GM20000 (cell line): ENCODE results near the gene SLC38A8.

Experiments
- DNase-seq: peaks from one replicate; pipeline ENCODE4 v3.0.0; 2012; ENCODE audit warnings: low spot score
- CTCF ChIP-seq: IDR thresholded peaks from 2 replicates; pipeline ENCODE4 v1.5.1; 2012; ENCODE audit warnings: mild to moderate bottlenecking, control low read depth; ENCODE audit errors: extremely low read depth, missing control alignments

Gene SLC38A8

GRCh38 chr16:84055366-84055765 lies 12.8 kb upstream of the SLC38A8 start:
- no peak for TF ChIP-seq CTCF
- peak; percentile 3 for DNase-seq

GRCh38 chr16:84054916-84055315 lies 12.3 kb upstream of the SLC38A8 start:
- DNase-seq, result no peak
- TF ChIP-seq CTCF, result no peak

- no peak for DNase-seq
- TF ChIP-seq CTCF, result no peak
Observed at GRCh38 chr16:84054271-84054670, 11.7 kb upstream of the SLC38A8 start.

GRCh38 chr16:84053237-84053636 lies 10.6 kb upstream of the SLC38A8 start:
- no peak for DNase-seq
- TF ChIP-seq CTCF, result no peak

GRCh38 chr16:84052071-84052622 lies 9.6 kb upstream of the SLC38A8 start:
- no peak for TF ChIP-seq CTCF
- DNase-seq, result no peak

- DNase-seq, result no peak
- TF ChIP-seq CTCF, result no peak
Observed at GRCh38 chr16:84050316-84050715, 7.7 kb upstream of the SLC38A8 start.

GRCh38 chr16:84049403-84050060 lies 6.9 kb upstream of the SLC38A8 start:
- DNase-seq, result no peak
- no peak for TF ChIP-seq CTCF
